Mesothelial cell of epicardium (in vitro differentiated cells): ENCODE data around the gene THADA. TPM values are rescaled to one million over a fixed set of nuclear protein-coding genes. Genes with fewer than 3 reads are reported as not detected.
"Not testable (repeated sequence)": the region's sequence is repeated elsewhere in the genome, so short reads cannot be mapped to it uniquely, and the experiment has no call there.

Experiments used
- DNase-seq, 2 experiments: peaks; one replicate each; pipeline ENCODE4 v3.0.0; 2021; ENCODE audit warnings: low spot score in 2 of 2; ENCODE audit not compliant: unreplicated experiment in 2 of 2
- H3K27ac Mint-ChIP-seq: 2 replicates; pipeline ENCODE4 v1.8.0; 2021; ENCODE audit warnings: mixed read lengths
- H3K27me3 Mint-ChIP-seq: 2 replicates; pipeline ENCODE4 v1.8.0; 2021; ENCODE audit warnings: low read depth, mixed read lengths
- H3K36me3 Mint-ChIP-seq: 2 replicates; pipeline ENCODE4 v1.8.0; 2021; ENCODE audit warnings: mixed read lengths
- H3K4me1 Mint-ChIP-seq: 2 replicates; pipeline ENCODE4 v1.8.0; 2021; ENCODE audit warnings: mixed read lengths
- H3K4me3 Mint-ChIP-seq: 2 replicates; pipeline ENCODE4 v1.8.0; 2021; ENCODE audit warnings: mild to moderate bottlenecking, moderate library complexity, mixed read lengths
- H3K9me3 Mint-ChIP-seq: 2 replicates; pipeline ENCODE4 v1.8.0; 2021; ENCODE audit warnings: mixed read lengths
- CTCF ChIP-seq: fragments of 200-600 bp; sonication (generic); IDR thresholded peaks from one replicate; pipeline ENCODE4 v1.5.0; 2021; ENCODE audit warnings: antibody characterized with exemption; ENCODE audit not compliant: unreplicated experiment
- total RNA-seq: library from RNA; stranded (reverse); gene quantifications from 3 replicates; pipeline ENCODE4 v1.2.1, GENCODE V29; 2021

THADA gene
- total RNA-seq, 1 donor from 2014 or later: 33.6 TPM

DNA sequence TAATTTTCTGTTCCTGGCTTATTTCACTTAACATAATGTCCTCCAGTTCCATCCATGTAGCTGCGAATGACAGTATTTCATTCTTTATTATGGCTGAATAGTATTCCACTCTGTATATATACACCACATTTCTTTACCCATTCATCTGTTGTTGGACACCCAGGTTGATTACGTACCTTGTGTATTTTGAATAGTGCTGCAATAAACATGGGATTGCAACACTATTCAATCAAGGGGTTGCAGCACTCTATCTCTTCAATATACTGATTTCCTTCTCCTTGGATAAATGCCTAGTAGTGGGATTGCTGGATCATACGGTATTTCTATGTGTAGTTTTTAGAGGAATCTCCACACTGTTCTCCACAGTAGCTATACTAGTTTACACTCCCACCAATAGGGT lies 61.3 kb downstream of the THADA start:
- Mint-ChIP-seq H3K4me3 (no peak overlapping the region), H3K27me3 (no peaks in the 10 kb centered on the region)
- no peak for TF ChIP-seq CTCF

GRCh38 chr2:43532572-43532971 lies 63.3 kb downstream of the THADA start:
- not testable (repeated sequence) for H3K27ac Mint-ChIP-seq, DNase-seq, H3K4me1 Mint-ChIP-seq, H3K4me3 Mint-ChIP-seq, H3K27me3 Mint-ChIP-seq
- Mint-ChIP-seq H3K36me3 (peaks cover 25% of the 10 kb centered on the region), H3K9me3 (peaks cover 13% of the 10 kb centered on the region)

More for the DNA sequence above, 61.3 kb downstream of the THADA start:
- Mint-ChIP-seq H3K27ac (no peak overlapping the region), H3K9me3 (peaks cover 13% of the 10 kb centered on the region), H3K4me1 (peaks cover 9% of the 10 kb centered on the region), H3K36me3 (peaks cover 25% of the 10 kb centered on the region)
- no peak for DNase-seq

- H3K9me3 Mint-ChIP-seq: peaks cover 13% of the 10 kb centered on the region
- H3K27me3 Mint-ChIP-seq: no peaks in the 10 kb centered on the region
- H3K4me1 Mint-ChIP-seq: peaks cover 6% of the 10 kb centered on the region
- no peak overlapping the region for H3K27ac Mint-ChIP-seq
- DNase-seq: no peak
- no peak for TF ChIP-seq CTCF
- peaks cover 28% of the 10 kb centered on the region for H3K36me3 Mint-ChIP-seq
- no peak overlapping the region for H3K4me3 Mint-ChIP-seq
Observed at GRCh38 chr2:43531251-43531650, 64.6 kb downstream of the THADA start.

DNA sequence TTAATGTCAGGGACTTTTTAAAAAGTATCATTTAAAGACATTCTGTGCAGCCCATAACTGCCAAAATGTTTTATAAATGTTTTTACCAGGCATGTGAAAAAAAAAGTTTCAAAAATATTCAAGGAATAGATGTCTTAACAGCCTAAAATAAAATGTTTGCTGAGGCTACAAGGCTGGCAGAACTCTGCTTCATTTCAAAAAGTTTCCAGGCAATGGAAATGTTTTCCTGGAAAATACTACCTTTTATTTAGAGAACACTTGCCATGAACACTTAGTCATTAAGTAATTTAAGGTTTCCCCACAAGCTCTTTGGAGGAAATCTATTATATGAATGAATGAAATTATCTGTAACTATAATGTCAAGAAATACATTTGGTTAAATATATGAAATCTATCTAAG lies 68.8 kb downstream of the THADA start:
- no peak overlapping the region for H3K27ac Mint-ChIP-seq
- H3K9me3 Mint-ChIP-seq: peaks cover 10% of the 10 kb centered on the region
- TF ChIP-seq CTCF: no peak
- no peak overlapping the region for H3K4me3 Mint-ChIP-seq
- H3K4me1 Mint-ChIP-seq: peaks cover 7% of the 10 kb centered on the region
- no peak for DNase-seq
- H3K27me3 Mint-ChIP-seq: no peaks in the 10 kb centered on the region
- H3K36me3 Mint-ChIP-seq: peaks cover 9% of the 10 kb centered on the region

GRCh38 chr2:43525506-43525905 lies 70.3 kb downstream of the THADA start:
- H3K36me3 Mint-ChIP-seq: peaks cover 6% of the 10 kb centered on the region
- H3K27ac Mint-ChIP-seq: no peak overlapping the region
- H3K9me3 Mint-ChIP-seq: peaks cover 10% of the 10 kb centered on the region
- H3K27me3 Mint-ChIP-seq: no peaks in the 10 kb centered on the region
- H3K4me3 Mint-ChIP-seq: no peak overlapping the region
- no peak for TF ChIP-seq CTCF
- DNase-seq: no peak
- peaks cover 11% of the 10 kb centered on the region for H3K4me1 Mint-ChIP-seq

GRCh38 chr2:43524177-43524965 lies 71.5 kb downstream of the THADA start:
- Mint-ChIP-seq H3K4me1 (peaks cover 11% of the 10 kb centered on the region), H3K27me3 (no peaks in the 10 kb centered on the region), H3K4me3 (no peak overlapping the region), H3K9me3 (peaks cover 10% of the 10 kb centered on the region), H3K36me3 (peaks cover 6% of the 10 kb centered on the region), H3K27ac (no peak overlapping the region)
- DNase-seq: no peak
- TF ChIP-seq CTCF: peak; percentile 54
